ENCODE results near the gene NMUR2. TPM values are rescaled to one million over a fixed set of nuclear protein-coding genes. Genes with fewer than 3 reads are reported as not detected.

The NMUR2 gene
- total RNA-seq, 1 experiment from 2014 or later: not detected

- H3K27ac Mint-ChIP-seq (ENCODE audit: low read depth, unreplicated experiment): no peak overlapping the region
- ChIA-PET POLR2A (no interaction called here), CTCF (interaction anchor here (0.7 kb wide), 1 partner anchor 74 kb away, joined by 3 read pairs; no protein-coding TSS in a partner anchor)
- no peak for DNase-seq (ENCODE audit: unreplicated experiment)
- BruUV-seq (replicated peaks): no TSS peak
- no peaks in the 10 kb centered on the region for H3K36me3 Mint-ChIP-seq (ENCODE audit: insufficient read depth, unreplicated experiment)
- no peaks in the 10 kb centered on the region for H3K4me1 Mint-ChIP-seq (ENCODE audit: insufficient read depth, unreplicated experiment)
- H3K27me3 Mint-ChIP-seq (ENCODE audit: insufficient read depth, unreplicated experiment): no peaks in the 10 kb centered on the region
- H3K9me3 Mint-ChIP-seq (ENCODE audit: unreplicated experiment): peaks cover 12% of the 10 kb centered on the region
- intact Hi-C loops (cut with micrococcal nuclease): no loop called here
- TF ChIP-seq CTCF (IDR thresholded peaks at IDR 0.05; ENCODE audit: unreplicated experiment): no peak
- no peak overlapping the region for H3K4me3 Mint-ChIP-seq (ENCODE audit: unreplicated experiment)
These were observed 16.5 kb downstream of the NMUR2 start for GRCh38 chr5:152388610-152389009.

- no peaks in the 10 kb centered on the region for H3K36me3 Mint-ChIP-seq (ENCODE audit: insufficient read depth, unreplicated experiment)
- intact Hi-C loops (cut with micrococcal nuclease): no loop called here
- no peak overlapping the region for H3K27ac Mint-ChIP-seq (ENCODE audit: low read depth, unreplicated experiment)
- DNase-seq (ENCODE audit: unreplicated experiment): no peak
- POLR2A ChIA-PET: no interaction called here
- H3K9me3 Mint-ChIP-seq (ENCODE audit: unreplicated experiment): no peaks in the 10 kb centered on the region
- TF ChIP-seq CTCF (IDR thresholded peaks at IDR 0.05; ENCODE audit: unreplicated experiment): no peak
- peaks cover 14% of the 10 kb centered on the region for H3K27me3 Mint-ChIP-seq (ENCODE audit: insufficient read depth, unreplicated experiment)
- CTCF ChIA-PET: interaction anchor here (0.9 to 1.3 kb wide), 3 partner anchors 30 to 210 kb away, joined by 3 to 5 read pairs (median 3); no protein-coding TSS in a partner anchor
- no peak overlapping the region for H3K4me3 Mint-ChIP-seq (ENCODE audit: unreplicated experiment)
- no peaks in the 10 kb centered on the region for H3K4me1 Mint-ChIP-seq (ENCODE audit: insufficient read depth, unreplicated experiment)
- BruUV-seq (replicated peaks): no TSS peak
These were observed 24.5 kb downstream of the NMUR2 start for GRCh38 chr5:152380415-152381123.

- no peak for TF ChIP-seq CTCF (IDR thresholded peaks at IDR 0.05; ENCODE audit: unreplicated experiment)
- H3K36me3 Mint-ChIP-seq (ENCODE audit: insufficient read depth, unreplicated experiment): no peaks in the 10 kb centered on the region
- no peak for DNase-seq (ENCODE audit: unreplicated experiment)
- BruUV-seq (replicated peaks): no TSS peak
- peaks cover 14% of the 10 kb centered on the region for H3K27me3 Mint-ChIP-seq (ENCODE audit: insufficient read depth, unreplicated experiment)
- intact Hi-C loops (cut with micrococcal nuclease): loop anchor here (2.0 kb wide), 1 partner anchor 125 kb away; no protein-coding TSS in a partner anchor
- H3K4me1 Mint-ChIP-seq (ENCODE audit: insufficient read depth, unreplicated experiment): no peaks in the 10 kb centered on the region
- ChIA-PET CTCF (interaction anchor here (0.7 to 2.3 kb wide), 5 partner anchors 29 to 235 kb away, joined by 3 to 12 read pairs (median 5); no protein-coding TSS in a partner anchor), POLR2A (interaction anchor here (0.7 kb wide), 1 partner anchor 126 kb away, joined by 3 read pairs; no protein-coding TSS in a partner anchor)
- H3K9me3 Mint-ChIP-seq (ENCODE audit: unreplicated experiment): no peaks in the 10 kb centered on the region
- no peak overlapping the region for H3K4me3 Mint-ChIP-seq (ENCODE audit: unreplicated experiment)
- H3K27ac Mint-ChIP-seq (ENCODE audit: low read depth, unreplicated experiment): no peak overlapping the region
These were observed 25.7 kb downstream of the NMUR2 start for GRCh38 chr5:152379331-152379730.

- CTCF ChIA-PET: interaction anchor here (0.7 to 2.3 kb wide), 5 partner anchors 29 to 1587 kb away, joined by 3 to 12 read pairs (median 4); no protein-coding TSS in a partner anchor
- POLR2A ChIA-PET: interaction anchor here (0.6 to 1.0 kb wide), 3 partner anchors 22 to 127 kb away, joined by 3 read pairs; no protein-coding TSS in a partner anchor
- H3K4me3 Mint-ChIP-seq (ENCODE audit: unreplicated experiment): no peak overlapping the region
- no peak overlapping the region for H3K27ac Mint-ChIP-seq (ENCODE audit: low read depth, unreplicated experiment)
- peaks cover 14% of the 10 kb centered on the region for H3K27me3 Mint-ChIP-seq (ENCODE audit: insufficient read depth, unreplicated experiment)
- BruUV-seq (replicated peaks): no TSS peak
- intact Hi-C loops (cut with micrococcal nuclease): loop anchor here (2.0 kb wide), 1 partner anchor 126 kb away; no protein-coding TSS in a partner anchor
- H3K9me3 Mint-ChIP-seq (ENCODE audit: unreplicated experiment): no peaks in the 10 kb centered on the region
- TF ChIP-seq CTCF (IDR thresholded peaks at IDR 0.05; ENCODE audit: unreplicated experiment): no peak
- no peaks in the 10 kb centered on the region for H3K36me3 Mint-ChIP-seq (ENCODE audit: insufficient read depth, unreplicated experiment)
- DNase-seq (ENCODE audit: unreplicated experiment): peak; percentile 13
- no peaks in the 10 kb centered on the region for H3K4me1 Mint-ChIP-seq (ENCODE audit: insufficient read depth, unreplicated experiment)
These were observed 26.3 kb downstream of the NMUR2 start for GRCh38 chr5:152378730-152379129.
